KOPT-K1 (cell line): ENCODE results near the gene FOXN3.

Experiments
- H3K27ac ChIP-seq: fragments of 200-600 bp; sonication (generic); 2 replicates; pipeline ENCODE4 v1.5.1; 2016; ENCODE audit warnings: antibody characterized with exemption, mild to moderate bottlenecking, low read depth, low read length; ENCODE audit not compliant: poor library complexity, severe bottlenecking
- H3K36me3 ChIP-seq: fragments of 200-600 bp; sonication (generic); 2 replicates; pipeline ENCODE4 v1.5.1; 2017; ENCODE audit warnings: antibody characterized with exemption, mild to moderate bottlenecking, low read length, moderate library complexity; ENCODE audit not compliant: insufficient read depth
- H3K9me3 ChIP-seq: fragments of 200-600 bp; sonication (generic); 2 replicates; pipeline ENCODE4 v1.5.1; 2017; ENCODE audit warnings: antibody characterized with exemption, low read length, mild to moderate bottlenecking; ENCODE audit not compliant: insufficient read depth, poor library complexity, severe bottlenecking

FOXN3 gene

DNA sequence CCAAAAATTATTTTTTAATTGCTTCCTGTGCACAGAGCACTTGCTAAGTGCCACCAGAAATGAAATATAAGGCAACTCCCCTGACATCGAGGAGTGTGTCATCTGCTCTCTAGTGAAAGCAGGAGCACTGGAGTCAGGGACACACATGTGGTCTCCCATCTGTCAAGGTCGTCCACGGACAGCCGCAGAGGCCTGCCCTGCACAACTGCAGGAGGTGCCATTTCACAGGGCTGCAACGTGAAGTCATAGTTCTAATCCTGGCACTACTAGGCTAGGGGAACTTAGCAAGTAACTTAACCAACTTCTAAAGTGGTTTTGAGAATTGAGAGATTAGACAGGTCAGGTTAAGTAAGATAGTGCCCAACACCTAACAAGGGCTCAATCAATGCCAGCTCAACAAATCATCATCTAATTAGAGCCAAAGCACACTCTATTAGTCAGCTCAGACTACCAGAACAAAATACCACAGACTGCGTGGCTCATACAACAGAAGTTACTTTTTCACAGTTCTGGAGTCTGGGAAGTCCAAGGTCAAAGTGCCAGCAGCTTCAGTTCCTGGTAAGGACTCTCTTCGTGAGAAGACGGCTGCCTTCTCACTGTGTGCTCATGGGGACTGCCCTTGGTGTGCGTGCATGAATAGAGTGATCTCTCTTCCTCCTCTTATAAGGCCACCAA, 30.7 kb downstream of the FOXN3 start:
- Histone ChIP-seq H3K27ac (no peak overlapping the region), H3K36me3 (no peaks in the 10 kb centered on the region), H3K9me3 (no peaks in the 10 kb centered on the region)

DNA sequence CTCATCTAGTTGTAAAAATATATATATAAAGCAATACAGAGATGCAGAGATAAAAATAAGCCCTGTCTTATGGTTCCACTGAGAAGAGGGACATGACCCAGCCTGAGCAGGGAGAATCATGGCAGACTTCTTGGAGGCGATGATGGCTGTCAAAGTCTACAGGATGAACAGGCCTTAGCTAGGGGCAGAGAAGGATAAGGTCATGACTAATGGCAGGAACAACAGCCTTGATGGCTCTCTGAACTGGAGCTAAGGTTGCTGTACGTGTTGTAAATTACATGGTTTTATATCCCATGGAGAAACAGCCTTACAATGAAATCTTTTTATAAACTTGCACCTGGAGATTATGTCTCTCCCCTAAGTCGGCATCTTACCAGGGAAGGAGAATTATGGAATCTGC, 32.4 kb downstream of the FOXN3 start:
- Histone ChIP-seq H3K9me3 (peaks cover 11% of the 10 kb centered on the region), H3K36me3 (no peaks in the 10 kb centered on the region), H3K27ac (no peak overlapping the region)

DNA sequence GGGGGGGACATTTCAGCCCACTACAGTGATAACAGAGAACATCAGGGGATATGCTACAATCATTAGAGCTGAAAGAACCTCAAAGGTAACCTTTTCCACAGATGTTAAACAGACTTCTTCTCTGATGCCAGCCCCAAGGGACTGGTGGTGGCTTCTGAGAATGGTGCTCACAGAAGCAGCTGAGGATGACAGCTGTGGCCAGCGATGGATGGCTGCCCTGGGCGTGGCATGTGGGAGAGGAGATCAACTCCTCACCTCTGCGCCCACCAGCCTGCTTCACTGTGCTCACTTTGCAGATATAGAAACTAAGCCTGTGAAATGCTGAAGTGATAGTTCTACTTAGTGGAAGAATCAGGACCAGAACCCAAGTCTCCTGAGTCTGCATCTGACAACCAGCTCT, 33.0 kb downstream of the FOXN3 start:
- H3K36me3 ChIP-seq: no peaks in the 10 kb centered on the region
- no peak overlapping the region for H3K27ac ChIP-seq
- peaks cover 13% of the 10 kb centered on the region for H3K9me3 ChIP-seq

DNA sequence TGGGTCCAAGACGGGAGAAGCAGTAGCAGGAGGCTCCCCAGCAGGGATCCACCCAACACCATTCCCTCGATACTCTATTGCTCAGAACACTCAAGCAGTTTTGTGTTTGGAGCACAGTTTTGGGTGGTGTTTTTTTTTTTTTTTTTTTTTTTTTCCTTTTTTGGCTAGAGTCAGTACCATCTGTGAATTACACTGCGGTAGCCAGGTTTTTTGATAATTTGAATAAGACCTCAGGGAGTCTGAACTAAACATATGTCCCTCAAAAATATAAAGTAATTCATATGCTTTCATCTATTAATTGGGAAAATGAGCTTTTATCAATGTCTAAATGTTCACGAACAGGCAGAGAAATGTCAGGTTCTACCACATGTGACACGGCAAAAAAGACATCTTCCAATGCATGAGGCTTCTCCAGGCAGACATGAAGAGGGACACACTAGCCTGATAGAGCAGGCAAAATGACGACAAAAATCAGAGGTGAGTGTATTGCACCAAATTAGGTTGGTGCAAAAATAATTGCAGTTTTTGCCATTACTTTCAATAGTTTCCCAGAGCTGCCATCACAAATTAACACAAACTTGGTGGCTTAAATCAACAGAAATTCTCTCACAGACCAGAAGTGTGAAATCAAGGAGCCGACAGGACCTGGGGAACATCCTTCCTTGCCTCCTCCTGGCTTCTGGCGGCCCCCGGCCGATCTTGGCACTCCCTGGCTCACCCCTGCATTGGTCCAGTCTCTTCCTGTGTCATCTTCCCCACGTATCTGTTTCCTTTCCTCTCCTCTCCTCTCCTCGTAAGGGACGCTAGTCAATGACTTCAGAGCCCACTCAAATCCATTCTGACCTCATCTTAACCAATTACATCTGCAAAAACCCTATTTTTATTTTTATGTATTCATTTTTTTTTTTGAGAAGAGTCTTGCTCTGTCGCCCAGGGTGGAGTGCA, 33.9 kb downstream of the FOXN3 start:
- Histone ChIP-seq H3K27ac (no peak overlapping the region), H3K9me3 (peaks cover 13% of the 10 kb centered on the region), H3K36me3 (no peaks in the 10 kb centered on the region)

DNA sequence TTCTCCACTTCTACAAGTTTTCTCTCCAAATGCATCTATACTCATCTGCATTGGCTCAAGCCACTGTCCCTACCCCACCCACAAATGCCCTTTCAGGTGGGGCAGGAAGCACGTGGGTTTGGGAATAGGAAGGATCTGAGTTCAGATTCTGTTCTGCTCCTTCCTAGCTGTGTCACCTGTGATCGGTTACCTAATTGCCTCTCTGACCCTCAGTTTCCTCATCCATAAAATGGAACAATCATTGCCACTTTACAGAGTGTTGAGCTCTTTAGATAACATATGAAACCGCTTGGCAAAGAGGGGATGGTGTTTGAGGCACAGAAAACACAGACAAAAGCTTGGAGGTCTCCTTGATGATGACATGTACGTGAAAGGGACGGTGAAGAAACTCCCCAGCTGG, 34.5 kb downstream of the FOXN3 start:
- H3K36me3 ChIP-seq: no peaks in the 10 kb centered on the region
- no peak overlapping the region for H3K27ac ChIP-seq
- H3K9me3 ChIP-seq: peaks cover 13% of the 10 kb centered on the region

DNA sequence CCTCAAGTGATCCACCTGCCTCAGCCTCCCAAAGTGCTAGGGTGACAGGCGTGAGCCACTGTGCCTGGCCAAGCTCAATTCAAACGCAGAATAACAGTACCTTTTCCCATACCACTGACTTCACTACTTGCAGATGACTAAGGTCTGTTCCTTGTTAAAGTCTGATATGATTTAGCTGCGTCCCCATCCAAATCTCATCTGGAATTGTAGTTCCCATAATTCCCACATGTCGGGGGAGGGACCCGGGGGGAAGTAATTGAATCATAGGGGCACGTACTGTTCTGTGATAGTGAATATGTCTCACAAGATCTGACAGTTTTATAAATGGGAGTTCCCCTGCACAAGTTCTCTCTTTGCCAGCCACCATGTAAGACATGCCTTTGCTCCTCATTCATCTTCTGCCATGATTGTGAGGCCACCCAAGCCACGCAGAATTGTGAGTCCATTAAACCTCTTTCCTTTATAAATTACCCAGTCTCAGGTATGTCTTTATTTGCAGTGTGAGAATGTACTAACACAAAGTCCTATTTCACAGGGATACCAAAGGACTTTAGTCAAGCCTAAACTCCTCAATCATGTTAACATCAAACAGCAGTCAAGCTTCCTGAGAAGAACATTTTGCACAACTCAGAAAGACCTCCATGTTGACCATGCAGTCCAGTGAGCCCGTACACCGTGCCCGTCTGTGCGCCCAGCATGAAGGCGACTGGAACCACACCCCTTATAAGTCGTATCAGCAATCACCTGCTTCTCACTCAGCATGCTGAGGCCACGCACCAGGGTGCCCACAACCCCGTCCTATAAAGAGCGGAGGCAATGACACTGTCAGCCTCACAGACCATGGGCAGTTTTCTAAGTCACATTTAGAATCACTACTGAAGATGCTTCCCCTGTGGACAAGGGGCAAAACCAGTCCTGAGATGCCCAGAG, 36.9 kb downstream of the FOXN3 start:
- Histone ChIP-seq H3K9me3 (peaks cover 13% of the 10 kb centered on the region), H3K27ac (no peak overlapping the region), H3K36me3 (no peaks in the 10 kb centered on the region)

DNA sequence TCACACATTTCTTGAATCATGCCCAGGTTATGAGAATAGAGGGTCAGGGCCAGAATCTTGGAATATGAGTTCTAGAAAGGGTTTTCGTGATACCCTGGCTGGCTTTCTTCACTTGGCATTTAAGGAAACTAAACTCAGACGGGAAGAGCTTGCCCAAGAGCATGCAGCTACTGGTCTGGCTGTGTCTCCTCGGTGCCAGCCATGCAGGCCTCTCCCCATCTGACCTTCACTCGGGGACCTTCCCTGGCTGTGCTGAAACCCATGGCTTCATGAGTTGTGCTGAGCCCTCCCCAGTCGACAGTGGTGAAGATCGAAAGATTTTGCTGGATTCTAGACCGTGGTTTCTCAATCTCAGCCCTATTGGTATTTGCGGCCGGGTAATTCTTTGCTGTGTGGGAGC, 38.0 kb downstream of the FOXN3 start:
- Histone ChIP-seq H3K9me3 (peaks cover 18% of the 10 kb centered on the region), H3K27ac (no peak overlapping the region), H3K36me3 (no peaks in the 10 kb centered on the region)

DNA sequence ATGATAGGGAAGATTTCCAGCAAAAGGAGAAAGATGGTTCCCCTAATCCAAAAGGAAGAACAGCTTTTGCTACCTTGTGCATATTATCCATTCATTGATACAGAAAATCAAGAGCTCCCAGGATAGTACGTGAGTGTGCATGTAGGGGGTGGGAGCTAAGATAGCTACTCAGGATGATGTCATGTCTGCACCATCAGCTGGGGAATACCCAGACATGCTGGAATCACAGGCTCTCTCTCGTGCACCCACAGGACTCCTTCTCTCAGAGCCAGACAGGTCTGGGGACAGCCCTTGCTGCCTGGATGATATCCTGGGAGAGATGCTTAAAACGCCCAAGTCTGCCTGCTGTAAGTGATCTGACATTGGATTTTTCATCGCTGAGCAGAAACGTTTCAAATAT, 38.9 kb downstream of the FOXN3 start:
- peaks cover 18% of the 10 kb centered on the region for H3K9me3 ChIP-seq

DNA sequence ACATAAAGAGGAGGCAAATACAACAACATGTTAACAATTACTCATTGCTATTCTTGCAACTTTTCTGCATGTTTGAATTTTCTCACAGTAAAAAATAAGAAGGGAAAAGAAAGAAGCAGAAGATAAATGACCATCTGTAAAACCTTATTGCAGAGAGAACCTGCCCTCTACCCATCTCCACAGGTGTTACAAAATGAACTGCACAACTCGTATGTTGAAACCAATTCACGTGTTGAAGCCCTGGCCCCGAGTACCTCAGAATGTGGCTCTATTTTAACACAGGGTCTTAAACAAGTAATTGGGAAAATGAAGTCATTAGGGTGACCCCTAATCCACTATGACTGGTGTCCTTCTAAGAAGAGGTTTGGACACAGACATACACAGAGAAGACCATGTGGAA, 39.5 kb downstream of the FOXN3 start:
- H3K27ac ChIP-seq: no peak overlapping the region
- peaks cover 18% of the 10 kb centered on the region for H3K9me3 ChIP-seq
- H3K36me3 ChIP-seq: no peaks in the 10 kb centered on the region

More for the DNA sequence above, 38.9 kb downstream of the FOXN3 start:
- Histone ChIP-seq H3K36me3 (no peaks in the 10 kb centered on the region), H3K27ac (no peak overlapping the region)

DNA sequence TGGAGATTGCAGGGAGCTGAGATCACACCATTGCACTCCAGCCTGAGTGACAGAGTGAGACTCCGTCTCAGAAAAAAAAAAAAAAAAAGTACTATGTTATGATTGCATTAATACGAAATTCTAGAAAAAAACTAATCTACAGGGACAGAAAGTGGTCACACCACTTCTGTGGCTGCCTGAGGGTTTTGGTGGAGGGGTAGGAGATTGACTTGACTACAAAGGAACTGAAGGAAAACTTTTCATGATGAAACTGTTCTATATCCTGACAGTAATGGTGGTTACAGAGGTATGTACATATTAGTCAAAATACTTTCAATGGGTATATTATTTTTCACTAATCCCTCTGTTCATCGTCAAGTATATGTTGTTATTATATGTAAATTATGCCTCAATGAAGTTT, 42.1 kb downstream of the FOXN3 start:
- no peaks in the 10 kb centered on the region for H3K36me3 ChIP-seq
- peaks cover 10% of the 10 kb centered on the region for H3K9me3 ChIP-seq

DNA sequence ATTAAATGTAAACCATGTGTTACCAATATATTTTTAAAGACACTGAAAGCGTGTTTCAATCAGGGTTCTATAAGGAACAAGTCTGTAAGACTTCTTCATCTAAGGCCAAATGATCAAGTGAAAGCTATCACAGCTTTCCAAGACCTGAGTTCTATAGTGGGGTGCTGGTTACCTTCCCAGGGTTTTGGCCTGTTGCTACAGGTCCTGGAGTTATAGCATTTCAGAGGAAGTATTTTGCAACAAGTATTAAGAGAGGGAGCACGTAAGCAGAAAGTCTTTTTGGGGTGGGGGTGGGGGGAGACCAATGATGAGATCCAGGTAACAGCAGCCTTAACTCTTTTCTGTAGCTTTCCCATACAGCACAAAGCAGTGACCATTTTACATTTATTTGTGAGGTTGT, 43.8 kb downstream of the FOXN3 start:
- Histone ChIP-seq H3K36me3 (no peaks in the 10 kb centered on the region), H3K27ac (no peak overlapping the region), H3K9me3 (peaks cover 6% of the 10 kb centered on the region)

More for the DNA sequence above, 42.1 kb downstream of the FOXN3 start:
- H3K27ac ChIP-seq: no peak overlapping the region

DNA sequence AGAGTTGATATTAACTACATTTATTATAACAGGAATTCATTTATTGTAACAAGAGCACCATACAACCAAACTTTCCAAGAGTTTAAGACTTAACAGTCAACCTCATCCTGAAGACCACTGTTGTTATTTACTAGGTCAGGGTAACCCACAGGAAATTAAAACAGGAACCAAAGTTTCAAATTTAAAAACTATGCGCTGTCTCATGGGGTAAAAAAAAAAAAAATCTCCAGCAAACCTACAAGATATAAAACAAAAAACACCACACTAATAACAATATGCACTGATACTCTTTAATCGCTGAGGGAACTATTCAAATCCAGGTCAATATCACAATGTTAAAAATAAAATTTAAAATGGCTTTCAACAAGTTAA, 44.5 kb downstream of the FOXN3 start:
- no peak overlapping the region for H3K27ac ChIP-seq
- H3K36me3 ChIP-seq: no peaks in the 10 kb centered on the region
- H3K9me3 ChIP-seq: peaks cover 6% of the 10 kb centered on the region

DNA sequence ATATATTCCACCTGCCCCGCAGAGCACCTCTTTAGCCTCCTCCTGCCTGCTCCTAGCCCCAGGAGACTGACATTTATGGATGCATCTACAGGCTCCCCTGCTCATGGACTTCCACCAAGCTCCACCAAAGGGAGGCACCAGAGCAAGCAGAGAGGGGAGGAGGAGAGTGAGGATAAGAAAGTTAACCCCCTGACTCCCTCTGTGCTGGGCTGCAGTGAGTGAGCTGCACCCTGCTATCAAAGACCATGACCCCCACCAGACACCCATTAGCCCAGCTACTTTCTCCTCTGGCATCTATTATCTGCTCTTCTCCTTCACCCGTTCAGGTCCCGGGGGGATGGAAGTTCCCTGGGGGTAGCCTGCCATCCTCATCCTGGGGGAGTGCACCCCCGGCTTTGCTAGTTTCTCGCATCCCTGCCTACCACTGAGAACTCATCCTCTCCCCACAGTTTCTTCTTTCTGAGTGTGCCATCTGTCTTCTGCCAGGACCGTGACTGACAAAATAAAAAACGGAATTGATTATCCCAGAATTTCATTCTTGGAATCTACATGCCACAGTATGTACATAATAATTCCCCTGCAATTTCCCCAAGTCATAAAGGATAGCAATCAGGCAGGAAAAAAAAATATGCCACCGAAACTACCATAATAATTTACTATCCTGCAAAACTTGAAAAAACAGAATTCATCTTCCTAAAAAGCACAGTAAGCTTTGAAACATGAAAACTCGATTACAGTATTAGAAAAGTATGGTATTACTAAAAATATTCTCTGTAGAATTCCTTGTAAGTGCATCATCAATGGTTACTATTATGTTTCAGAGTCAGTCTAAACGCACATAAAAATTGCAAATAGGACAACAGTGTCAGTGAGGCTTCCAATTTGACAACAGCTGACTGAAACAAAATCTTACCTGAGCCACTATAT, 45.2 kb downstream of the FOXN3 start:
- Histone ChIP-seq H3K27ac (no peak overlapping the region), H3K36me3 (no peaks in the 10 kb centered on the region), H3K9me3 (peaks cover 6% of the 10 kb centered on the region)

DNA sequence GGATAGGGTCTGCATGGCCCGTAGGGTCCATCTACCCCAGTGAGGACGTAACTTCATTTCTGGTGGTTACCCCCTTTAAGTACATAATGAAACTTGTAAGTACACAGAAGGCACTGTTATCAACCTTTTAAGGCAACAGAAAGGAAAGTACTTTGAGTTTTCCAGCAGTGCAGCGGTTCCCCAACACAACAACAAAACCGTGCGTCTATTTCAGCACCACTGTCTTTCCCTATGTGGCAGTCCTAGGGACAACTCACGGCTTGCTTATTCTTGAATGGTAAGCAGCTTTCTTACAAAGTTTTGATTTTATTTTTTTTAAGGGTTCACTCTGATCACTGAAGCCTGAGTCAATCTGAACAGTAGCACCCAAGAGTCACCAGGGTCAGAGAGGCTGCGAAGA, 46.3 kb downstream of the FOXN3 start:
- Histone ChIP-seq H3K27ac (no peak overlapping the region), H3K9me3 (peaks cover 6% of the 10 kb centered on the region), H3K36me3 (no peaks in the 10 kb centered on the region)
